ENCODE data around the gene DNAL4. TPM values are rescaled to one million over a fixed set of nuclear protein-coding genes. Genes with fewer than 3 reads are reported as not detected.

Gene DNAL4
- total RNA-seq, 1 donor from 2014 or later = 19.4 TPM

DNA sequence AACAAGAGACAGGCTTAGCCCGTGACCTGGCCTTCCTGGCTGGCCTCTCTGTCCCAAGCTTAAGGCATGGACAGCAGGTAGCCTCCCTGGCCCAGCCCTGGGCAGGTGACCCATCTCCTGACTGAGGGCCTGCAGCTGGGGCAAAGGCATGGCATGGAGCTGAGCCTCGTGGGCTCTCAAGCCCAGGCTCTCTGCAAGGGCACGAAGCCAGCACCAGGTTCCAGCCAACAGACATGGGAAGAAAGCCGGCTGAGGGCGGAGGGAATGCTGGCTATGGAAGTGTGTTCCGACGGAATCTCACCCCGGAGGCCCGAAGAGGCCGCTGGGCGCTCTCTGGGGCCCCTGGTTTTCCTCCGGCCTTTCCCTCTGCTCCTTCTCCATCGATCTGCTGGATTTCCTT lies 12.9 kb downstream of the DNAL4 start:
- DNase-seq = no peak
- Mint-ChIP-seq H3K9me3 (ENCODE audit: unreplicated experiment) (peaks cover 3% of the 10 kb centered on the region), H3K27me3 (ENCODE audit: unreplicated experiment) (peaks cover 5% of the 10 kb centered on the region), H3K4me3 (ENCODE audit: unreplicated experiment) (no peak overlapping the region), H3K27ac (ENCODE audit: unreplicated experiment) (no peak overlapping the region), H3K4me1 (ENCODE audit: low read depth, unreplicated experiment) (peaks cover 15% of the 10 kb centered on the region), H3K36me3 (ENCODE audit: unreplicated experiment) (peaks cover 12% of the 10 kb centered on the region)
- TF ChIP-seq, protein P1, sequence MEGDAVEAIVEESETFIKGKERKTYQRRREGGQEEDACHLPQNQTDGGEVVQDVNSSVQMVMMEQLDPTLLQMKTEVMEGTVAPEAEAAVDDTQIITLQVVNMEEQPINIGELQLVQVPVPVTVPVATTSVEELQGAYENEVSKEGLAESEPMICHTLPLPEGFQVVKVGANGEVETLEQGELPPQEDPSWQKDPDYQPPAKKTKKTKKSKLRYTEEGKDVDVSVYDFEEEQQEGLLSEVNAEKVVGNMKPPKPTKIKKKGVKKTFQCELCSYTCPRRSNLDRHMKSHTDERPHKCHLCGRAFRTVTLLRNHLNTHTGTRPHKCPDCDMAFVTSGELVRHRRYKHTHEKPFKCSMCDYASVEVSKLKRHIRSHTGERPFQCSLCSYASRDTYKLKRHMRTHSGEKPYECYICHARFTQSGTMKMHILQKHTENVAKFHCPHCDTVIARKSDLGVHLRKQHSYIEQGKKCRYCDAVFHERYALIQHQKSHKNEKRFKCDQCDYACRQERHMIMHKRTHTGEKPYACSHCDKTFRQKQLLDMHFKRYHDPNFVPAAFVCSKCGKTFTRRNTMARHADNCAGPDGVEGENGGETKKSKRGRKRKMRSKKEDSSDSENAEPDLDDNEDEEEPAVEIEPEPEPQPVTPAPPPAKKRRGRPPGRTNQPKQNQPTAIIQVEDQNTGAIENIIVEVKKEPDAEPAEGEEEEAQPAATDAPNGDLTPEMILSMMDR (IDR thresholded peaks at IDR 0.05; ENCODE audit: partially characterized antibody, unreplicated experiment) = no peak

DNA sequence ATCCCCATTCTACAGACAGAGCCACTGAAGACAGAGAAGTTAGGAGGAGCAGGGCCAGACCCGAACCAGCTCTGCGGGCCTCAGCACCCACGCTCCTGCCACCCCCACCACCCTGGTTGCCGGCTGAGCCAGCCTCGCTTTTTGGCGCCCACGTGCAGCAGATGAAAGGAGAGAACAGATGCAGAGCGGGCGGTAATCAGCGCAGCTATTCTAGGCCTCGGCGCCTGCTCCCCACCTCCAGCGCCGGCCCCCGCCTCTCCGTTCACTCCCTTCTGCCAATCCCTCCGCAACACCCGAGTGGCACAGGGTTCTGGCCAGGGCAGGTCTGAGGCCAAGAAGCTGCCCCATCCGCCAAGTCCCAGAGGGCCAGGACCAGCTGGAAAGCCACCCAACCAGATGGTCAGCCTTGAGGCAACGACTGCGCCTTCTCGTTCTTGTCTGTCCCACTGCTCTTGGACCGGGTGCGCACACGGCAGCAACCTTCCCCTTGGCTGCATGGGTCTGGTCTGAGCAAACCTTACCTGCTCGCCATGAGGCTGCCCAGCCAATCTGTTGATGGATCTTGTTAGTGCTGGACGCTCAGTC lies 16.8 kb downstream of the DNAL4 start:
- no peak for DNase-seq
- Mint-ChIP-seq H3K27ac (ENCODE audit: unreplicated experiment) (no peak overlapping the region), H3K27me3 (ENCODE audit: unreplicated experiment) (peaks cover 3% of the 10 kb centered on the region), H3K9me3 (ENCODE audit: unreplicated experiment) (peaks cover 5% of the 10 kb centered on the region), H3K4me1 (ENCODE audit: low read depth, unreplicated experiment) (peaks cover 5% of the 10 kb centered on the region), H3K4me3 (ENCODE audit: unreplicated experiment) (no peak overlapping the region), H3K36me3 (ENCODE audit: unreplicated experiment) (peaks cover 10% of the 10 kb centered on the region)
- TF ChIP-seq, protein P1 (IDR thresholded peaks at IDR 0.05; ENCODE audit: partially characterized antibody, unreplicated experiment) = no peak

DNA sequence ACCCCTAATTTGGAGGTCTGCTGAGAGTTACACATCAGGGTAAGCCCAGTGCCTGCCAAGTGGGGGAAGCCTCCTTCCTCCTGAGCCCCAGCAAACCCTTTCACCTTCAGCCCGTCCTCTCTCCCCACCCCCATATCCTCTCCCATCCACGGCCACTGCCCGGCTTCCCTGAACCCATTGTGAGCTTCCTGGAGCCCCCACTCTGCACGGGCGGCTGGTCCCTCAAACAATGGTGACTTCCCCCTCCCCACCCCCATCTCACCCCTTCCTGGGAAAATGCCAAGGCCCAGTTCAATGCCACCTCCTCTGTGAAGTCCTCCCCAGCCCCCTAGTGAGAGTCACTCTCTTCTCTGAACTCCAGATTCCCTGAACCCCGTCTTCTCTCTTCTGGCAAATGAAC lies 17.9 kb downstream of the DNAL4 start:
- Mint-ChIP-seq H3K9me3 (ENCODE audit: unreplicated experiment) (peaks cover 3% of the 10 kb centered on the region), H3K27ac (ENCODE audit: unreplicated experiment) (no peak overlapping the region), H3K27me3 (ENCODE audit: unreplicated experiment) (peaks cover 5% of the 10 kb centered on the region), H3K4me3 (ENCODE audit: unreplicated experiment) (no peak overlapping the region), H3K36me3 (ENCODE audit: unreplicated experiment) (no peaks in the 10 kb centered on the region), H3K4me1 (ENCODE audit: low read depth, unreplicated experiment) (peaks cover 3% of the 10 kb centered on the region)
- no peak for DNase-seq
- TF ChIP-seq, protein P1 (IDR thresholded peaks at IDR 0.05; ENCODE audit: partially characterized antibody, unreplicated experiment) = no peak

DNA sequence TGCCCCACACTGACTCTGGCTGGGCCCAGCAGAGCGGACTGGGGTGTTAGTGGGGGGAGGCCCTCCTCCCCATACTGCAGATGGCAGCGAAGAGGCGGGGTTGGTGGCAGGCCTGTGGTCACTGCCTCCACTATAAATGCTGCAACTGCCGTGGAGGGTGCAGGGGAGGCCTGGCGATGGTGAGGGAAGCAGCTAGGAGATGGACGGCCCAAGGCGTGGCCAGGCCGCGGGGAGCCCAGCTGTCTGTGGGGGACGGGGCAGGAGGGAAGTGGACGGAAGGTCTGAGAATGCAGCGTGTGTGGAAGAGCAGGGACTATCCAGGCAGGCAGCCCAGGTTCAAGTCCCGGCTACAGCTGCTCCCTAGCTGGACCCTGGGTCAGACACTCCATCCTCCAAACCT lies 18.3 kb downstream of the DNAL4 start:
- H3K36me3 Mint-ChIP-seq (ENCODE audit: unreplicated experiment) = no peaks in the 10 kb centered on the region
- H3K27ac Mint-ChIP-seq (ENCODE audit: unreplicated experiment) = no peak overlapping the region
- H3K4me1 Mint-ChIP-seq (ENCODE audit: low read depth, unreplicated experiment) = peaks cover 3% of the 10 kb centered on the region
- no peak for DNase-seq
- no peak overlapping the region for H3K4me3 Mint-ChIP-seq (ENCODE audit: unreplicated experiment)
- peaks cover 3% of the 10 kb centered on the region for H3K9me3 Mint-ChIP-seq (ENCODE audit: unreplicated experiment)
- H3K27me3 Mint-ChIP-seq (ENCODE audit: unreplicated experiment) = peaks cover 5% of the 10 kb centered on the region
- TF ChIP-seq, protein P1 (IDR thresholded peaks at IDR 0.05; ENCODE audit: partially characterized antibody, unreplicated experiment) = no peak

DNA sequence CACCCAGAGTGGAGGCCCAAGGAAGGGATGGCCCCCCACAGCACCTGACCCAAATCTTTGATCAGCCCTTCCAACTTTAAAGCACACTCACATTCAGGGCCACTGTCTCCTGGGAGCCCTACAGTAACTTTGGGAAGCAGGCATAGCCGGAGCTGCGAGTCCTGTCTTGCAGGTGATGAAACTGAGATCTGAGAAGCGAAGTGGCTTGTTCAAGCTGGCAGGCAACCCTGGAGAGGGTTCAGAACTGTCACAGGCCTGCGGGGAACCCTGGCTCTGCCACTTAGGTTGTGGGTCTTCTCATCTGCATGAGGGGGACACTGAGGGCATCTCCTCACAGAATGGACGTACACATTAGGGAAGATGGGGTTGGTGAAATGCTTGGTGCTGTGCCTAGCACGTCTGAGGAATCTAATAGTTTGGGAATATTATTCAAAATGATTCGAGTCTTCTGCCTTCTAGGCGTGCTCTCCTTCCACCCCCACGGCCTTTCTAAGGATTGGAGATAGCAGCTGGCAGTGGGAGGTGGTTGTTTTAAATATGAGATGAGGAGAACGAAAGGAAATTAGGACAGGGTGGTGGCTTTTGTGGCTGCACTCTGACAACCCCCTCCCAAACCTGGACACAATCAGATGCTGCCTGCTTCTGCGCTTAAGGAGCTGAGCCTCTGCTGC lies 19.3 kb downstream of the DNAL4 start:
- no peak overlapping the region for H3K4me3 Mint-ChIP-seq (ENCODE audit: unreplicated experiment)
- H3K27me3 Mint-ChIP-seq (ENCODE audit: unreplicated experiment) = peaks cover 5% of the 10 kb centered on the region
- TF ChIP-seq, protein P1 (IDR thresholded peaks at IDR 0.05; ENCODE audit: partially characterized antibody, unreplicated experiment) = no peak
- H3K36me3 Mint-ChIP-seq (ENCODE audit: unreplicated experiment) = no peaks in the 10 kb centered on the region
- DNase-seq = no peak
- peaks cover 3% of the 10 kb centered on the region for H3K9me3 Mint-ChIP-seq (ENCODE audit: unreplicated experiment)
- peaks cover 3% of the 10 kb centered on the region for H3K4me1 Mint-ChIP-seq (ENCODE audit: low read depth, unreplicated experiment)
- no peak overlapping the region for H3K27ac Mint-ChIP-seq (ENCODE audit: unreplicated experiment)

Data from glutamatergic neuron (in vitro differentiated cells).